Measurements from ENCODE around the gene ZNF486. TPM values are rescaled to one million over a fixed set of nuclear protein-coding genes. Genes with fewer than 3 reads are reported as not detected.
"Not testable (repeated sequence)": the region's sequence is repeated elsewhere in the genome, so short reads cannot be mapped to it uniquely, and the experiment has no call there.

ZNF486 gene
- total RNA-seq: 10 to 100 TPM; 14.3 to 15.4 TPM

GRCh38 chr19:20167020-20167644 lies at the start of gene ZNF486:
Gene ZNF486, plus strand, starts transcription at chr19:20167214. Its CDS starts 117 bp downstream, at chr19:20167331.
- peak within 1 kb of the TSS; percentile 97 for H3K4me3 Mint-ChIP-seq
- DNase-seq: peak; percentile 93
- peaks cover 58% of the 10 kb centered on the region for H3K36me3 Mint-ChIP-seq
- peak within 1 kb of the TSS; percentile 98 for H3K27ac Mint-ChIP-seq
- H3K27me3 Mint-ChIP-seq: no peaks in the 10 kb centered on the region
- peaks cover 21% of the 10 kb centered on the region for H3K9me3 Mint-ChIP-seq
- H3K4me1 Mint-ChIP-seq: peaks cover 33% of the 10 kb centered on the region

GRCh38 chr19:20118064-20118839 lies 48.8 kb upstream of the ZNF486 start:
- H3K4me1 Mint-ChIP-seq, DNase-seq, H3K27ac Mint-ChIP-seq, H3K4me3 Mint-ChIP-seq, H3K27me3 Mint-ChIP-seq: not testable (repeated sequence)
- H3K9me3 Mint-ChIP-seq: peaks cover 45% of the 10 kb centered on the region
- peaks cover 79% of the 10 kb centered on the region for H3K36me3 Mint-ChIP-seq

- H3K9me3 Mint-ChIP-seq: peaks cover 43% of the 10 kb centered on the region
- peaks cover 75% of the 10 kb centered on the region for H3K36me3 Mint-ChIP-seq
- no peaks in the 10 kb centered on the region for H3K4me1 Mint-ChIP-seq
- H3K27me3 Mint-ChIP-seq: no peaks in the 10 kb centered on the region
- H3K27ac Mint-ChIP-seq: no peak overlapping the region
- no peak for DNase-seq
- H3K4me3 Mint-ChIP-seq: no peak overlapping the region
These were observed 42.1 kb upstream of the ZNF486 start for GRCh38 chr19:20124879-20125278.

GRCh38 chr19:20132933-20133332 lies 34.1 kb upstream of the ZNF486 start:
- H3K27ac Mint-ChIP-seq, DNase-seq, H3K4me3 Mint-ChIP-seq, H3K4me1 Mint-ChIP-seq, H3K27me3 Mint-ChIP-seq: not testable (repeated sequence)
- Mint-ChIP-seq H3K9me3 (peaks cover 25% of the 10 kb centered on the region), H3K36me3 (peaks cover 41% of the 10 kb centered on the region)

GRCh38 chr19:20137714-20138113 lies 29.3 kb upstream of the ZNF486 start:
- Mint-ChIP-seq H3K9me3 (peaks cover 28% of the 10 kb centered on the region), H3K36me3 (peaks cover 13% of the 10 kb centered on the region)
- H3K4me1 Mint-ChIP-seq, H3K4me3 Mint-ChIP-seq, H3K27me3 Mint-ChIP-seq, H3K27ac Mint-ChIP-seq, DNase-seq: not testable (repeated sequence)

GRCh38 chr19:20151617-20152145 lies 15.3 kb upstream of the ZNF486 start:
- no peak overlapping the region for H3K27ac Mint-ChIP-seq
- no peaks in the 10 kb centered on the region for H3K27me3 Mint-ChIP-seq
- no peaks in the 10 kb centered on the region for H3K36me3 Mint-ChIP-seq
- no peak overlapping the region for H3K4me3 Mint-ChIP-seq
- H3K4me1 Mint-ChIP-seq: no peaks in the 10 kb centered on the region
- no peak for DNase-seq
- H3K9me3 Mint-ChIP-seq: peaks cover 4% of the 10 kb centered on the region

GRCh38 chr19:20152506-20152905 lies 14.5 kb upstream of the ZNF486 start:
- not testable (repeated sequence) for H3K4me3 Mint-ChIP-seq, H3K27me3 Mint-ChIP-seq, DNase-seq, H3K4me1 Mint-ChIP-seq, H3K27ac Mint-ChIP-seq, H3K9me3 Mint-ChIP-seq, H3K36me3 Mint-ChIP-seq

- no peaks in the 10 kb centered on the region for H3K27me3 Mint-ChIP-seq
- H3K4me3 Mint-ChIP-seq: no peak overlapping the region
- DNase-seq: no peak
- H3K36me3 Mint-ChIP-seq: no peaks in the 10 kb centered on the region
- H3K27ac Mint-ChIP-seq: no peak overlapping the region
- no peaks in the 10 kb centered on the region for H3K4me1 Mint-ChIP-seq
- peaks cover 4% of the 10 kb centered on the region for H3K9me3 Mint-ChIP-seq
These were observed 13.7 kb upstream of the ZNF486 start for GRCh38 chr19:20153281-20153680.

- no peaks in the 10 kb centered on the region for H3K36me3 Mint-ChIP-seq
- H3K4me3 Mint-ChIP-seq: no peak overlapping the region
- no peak for DNase-seq
- no peaks in the 10 kb centered on the region for H3K4me1 Mint-ChIP-seq
- H3K27me3 Mint-ChIP-seq: no peaks in the 10 kb centered on the region
- no peak overlapping the region for H3K27ac Mint-ChIP-seq
- peaks cover 4% of the 10 kb centered on the region for H3K9me3 Mint-ChIP-seq
These were observed 12.4 kb upstream of the ZNF486 start for GRCh38 chr19:20154636-20155035.

- Mint-ChIP-seq H3K27me3 (no peaks in the 10 kb centered on the region), H3K9me3 (peaks cover 22% of the 10 kb centered on the region), H3K4me3 (no peak overlapping the region), H3K27ac (no peak overlapping the region), H3K4me1 (peaks cover 12% of the 10 kb centered on the region), H3K36me3 (peaks cover 21% of the 10 kb centered on the region)
- no peak for DNase-seq
These were observed 4.2 kb upstream of the ZNF486 start for GRCh38 chr19:20162821-20163220.

GRCh38 chr19:20164456-20164855 lies 2.6 kb upstream of the ZNF486 start:
- Mint-ChIP-seq H3K9me3 (peaks cover 21% of the 10 kb centered on the region), H3K36me3 (peaks cover 36% of the 10 kb centered on the region), H3K27ac (no peak overlapping the region), H3K27me3 (no peaks in the 10 kb centered on the region), H3K4me1 (peaks cover 17% of the 10 kb centered on the region), H3K4me3 (no peak overlapping the region)
- no peak for DNase-seq

GRCh38 chr19:20165971-20166592 lies 932 bp upstream of the ZNF486 start:
- H3K27me3 Mint-ChIP-seq: no peaks in the 10 kb centered on the region
- H3K36me3 Mint-ChIP-seq: peaks cover 51% of the 10 kb centered on the region
- DNase-seq: no peak
- peaks cover 26% of the 10 kb centered on the region for H3K4me1 Mint-ChIP-seq
- no peak overlapping the region for H3K4me3 Mint-ChIP-seq
- H3K27ac Mint-ChIP-seq: peak overlapping the region; percentile 48
- H3K9me3 Mint-ChIP-seq: peaks cover 20% of the 10 kb centered on the region

GRCh38 chr19:20167651-20168122 lies 673 bp downstream of the ZNF486 start:
- Mint-ChIP-seq H3K9me3 (peaks cover 16% of the 10 kb centered on the region), H3K4me3 (peak overlapping the region; percentile 97), H3K27ac (peak overlapping the region; percentile 98), H3K36me3 (peaks cover 60% of the 10 kb centered on the region), H3K27me3 (no peaks in the 10 kb centered on the region), H3K4me1 (peaks cover 29% of the 10 kb centered on the region)
- no peak for DNase-seq

GRCh38 chr19:20171285-20171684 lies 4.3 kb downstream of the ZNF486 start:
- Mint-ChIP-seq H3K9me3 (peaks cover 8% of the 10 kb centered on the region), H3K4me3 (no peak overlapping the region), H3K36me3 (peaks cover 79% of the 10 kb centered on the region), H3K27ac (no peak overlapping the region), H3K4me1 (peaks cover 22% of the 10 kb centered on the region), H3K27me3 (no peaks in the 10 kb centered on the region)
- DNase-seq: no peak

GRCh38 chr19:20175848-20176247 lies 8.8 kb downstream of the ZNF486 start:
- H3K27ac Mint-ChIP-seq, H3K9me3 Mint-ChIP-seq, DNase-seq, H3K27me3 Mint-ChIP-seq, H3K4me3 Mint-ChIP-seq: not testable (repeated sequence)
- H3K36me3 Mint-ChIP-seq: peaks cover 81% of the 10 kb centered on the region
- peaks cover 12% of the 10 kb centered on the region for H3K4me1 Mint-ChIP-seq
